Naive B cell (primary cell): ENCODE measurements around the gene ZMYM1. TPM values are rescaled to one million over a fixed set of nuclear protein-coding genes. Genes with fewer than 3 reads are reported as not detected.
"Not testable (repeated sequence)": the region's sequence is repeated elsewhere in the genome, so short reads cannot be mapped to it uniquely, and the experiment has no call there.

Experiments used
- ATAC-seq, 2 donors: fragments of 150-1000 bp; cut with Tn5 transposase; 2 replicates each; pipeline ENCODE4 v1.10.0; 2021; ENCODE audit warnings: low read depth in 2 of 2, mild to moderate bottlenecking in 2 of 2, moderate library complexity in 2 of 2
- DNase-seq: peaks from one replicate; pipeline ENCODE4 v3.0.0; 2022
- H3K27ac Mint-ChIP-seq, 6 donors: one replicate each; pipeline ENCODE4 v1.8.0; 2020 to 2022; ENCODE audit warnings: mild to moderate bottlenecking in 6 of 6, mixed read lengths in 6 of 6, moderate library complexity in 5 of 6, inconsistent platforms in 2 of 6
- H3K27me3 Mint-ChIP-seq, 3 donors: one replicate each; pipeline ENCODE4 v1.8.0; 2021 to 2022; ENCODE audit warnings: mixed read lengths in 3 of 3, mild to moderate bottlenecking in 1 of 3
- H3K36me3 Mint-ChIP-seq, 2 donors: one replicate each; pipeline ENCODE4 v1.8.0; 2020 to 2022; ENCODE audit warnings: mixed read lengths in 2 of 2, inconsistent platforms in 1 of 2, mild to moderate bottlenecking in 1 of 2
- H3K4me1 Mint-ChIP-seq, 3 donors: one replicate each; pipeline ENCODE4 v1.8.0; 2020 to 2022; ENCODE audit warnings: mixed read lengths in 3 of 3, inconsistent platforms in 1 of 3, mild to moderate bottlenecking in 1 of 3, moderate library complexity in 1 of 3
- H3K4me3 Mint-ChIP-seq, 8 donors: one replicate each; pipeline ENCODE4 v1.8.0; 2020 to 2022; ENCODE audit warnings: mild to moderate bottlenecking in 8 of 8, mixed read lengths in 8 of 8, moderate library complexity in 8 of 8, inconsistent platforms in 2 of 8
- H3K9me3 Mint-ChIP-seq, 7 donors: one replicate each; pipeline ENCODE4 v1.8.0; 2020 to 2022; ENCODE audit warnings: mixed read lengths in 7 of 7, mild to moderate bottlenecking in 5 of 7, inconsistent platforms in 2 of 7, moderate library complexity in 1 of 7
- polyA plus RNA-seq, 6 donors: library from polyadenylated mRNA; unstranded; fragments of 300-500 nt; fragmentation: Illumina TruSeq; gene quantifications; one replicate each; pipeline ENCODE4 v1.2.3, GENCODE V29; 2021; ENCODE audit warnings: low read depth in 6 of 6

Gene ZMYM1
- polyA plus RNA-seq, 6 donors from 2014 or later = 10.7 to 15.7 (median 13.4) TPM

- Mint-ChIP-seq H3K27ac (peak overlapping the region in 2 of 6 donors; percentile 9 to 54), H3K27me3 (no peaks in the 10 kb centered on the region), H3K36me3 (peaks cover 8% of the 10 kb centered on the region in 2 donors), H3K4me1 (peaks cover 8 to 22% (median 10%) of the 10 kb centered on the region in 3 donors), H3K4me3 (peak overlapping the region in 1 of 8 donors; percentile 47), H3K9me3 (peaks cover 0 to 2% (median 0%) of the 10 kb centered on the region in 7 donors)
- ATAC-seq (no peak), DNase-seq (no peak)
These were observed 6.2 kb downstream of the ZMYM1 start for GRCh38 chr1:35085421-35085820.

GRCh38 chr1:35097224-35097623 lies 18.0 kb downstream of the ZMYM1 start:
- no peak overlapping the region for H3K4me3 Mint-ChIP-seq
- no peaks in the 10 kb centered on the region for H3K9me3 Mint-ChIP-seq
- peaks cover 0 to 5% of the 10 kb centered on the region in 2 donors for H3K36me3 Mint-ChIP-seq
- H3K4me1 Mint-ChIP-seq = peaks cover 0 to 5% (median 4%) of the 10 kb centered on the region in 3 donors
- no peaks in the 10 kb centered on the region for H3K27me3 Mint-ChIP-seq
- DNase-seq (no peak), ATAC-seq (no peak)
- peak overlapping the region in 1 of 6 donors; percentile 90 for H3K27ac Mint-ChIP-seq

GRCh38 chr1:35111106-35111505 lies 31.9 kb downstream of the ZMYM1 start:
- no peaks in the 10 kb centered on the region for H3K4me1 Mint-ChIP-seq
- peaks cover 10 to 15% of the 10 kb centered on the region in 2 donors for H3K36me3 Mint-ChIP-seq
- H3K27ac Mint-ChIP-seq = peak overlapping the region in 1 of 6 donors; percentile 21
- H3K27me3 Mint-ChIP-seq = no peaks in the 10 kb centered on the region
- H3K9me3 Mint-ChIP-seq = no peaks in the 10 kb centered on the region
- DNase-seq (no peak), ATAC-seq (no peak)
- H3K4me3 Mint-ChIP-seq = no peak overlapping the region

- no peaks in the 10 kb centered on the region for H3K9me3 Mint-ChIP-seq
- no peak overlapping the region for H3K27ac Mint-ChIP-seq
- DNase-seq (no peak), ATAC-seq (no peak)
- H3K27me3 Mint-ChIP-seq = no peaks in the 10 kb centered on the region
- no peak overlapping the region for H3K4me3 Mint-ChIP-seq
- H3K4me1 Mint-ChIP-seq = no peaks in the 10 kb centered on the region
- H3K36me3 Mint-ChIP-seq = peaks cover 10 to 15% of the 10 kb centered on the region in 2 donors
These were observed 33.5 kb downstream of the ZMYM1 start for GRCh38 chr1:35112668-35113067.

GRCh38 chr1:35115459-35116383 lies 36.5 kb downstream of the ZMYM1 start:
- Mint-ChIP-seq H3K27me3 (no peaks in the 10 kb centered on the region), H3K9me3 (no peaks in the 10 kb centered on the region), H3K4me3 (no peak overlapping the region), H3K4me1 (peaks cover 6 to 13% (median 7%) of the 10 kb centered on the region in 3 donors), H3K36me3 (peaks cover 10 to 15% of the 10 kb centered on the region in 2 donors), H3K27ac (no peak overlapping the region)
- no peak for DNase-seq
- ATAC-seq = no peak

GRCh38 chr1:35120458-35121133 lies 41.4 kb downstream of the ZMYM1 start:
- H3K9me3 Mint-ChIP-seq = peaks cover 3 to 9% (median 5%) of the 10 kb centered on the region in 7 donors
- DNase-seq (peak; percentile 5), ATAC-seq (peak; percentile 39 to 55)
- H3K4me1 Mint-ChIP-seq = peaks cover 6 to 15% (median 11%) of the 10 kb centered on the region in 3 donors
- peaks cover 0 to 2% of the 10 kb centered on the region in 2 donors for H3K36me3 Mint-ChIP-seq
- peak overlapping the region in 2 of 6 donors; percentile 52 to 74 for H3K27ac Mint-ChIP-seq
- peak overlapping the region; percentile 51 to 79 (median 72) for H3K4me3 Mint-ChIP-seq
- H3K27me3 Mint-ChIP-seq = no peaks in the 10 kb centered on the region

GRCh38 chr1:35122311-35122710 lies 43.1 kb downstream of the ZMYM1 start:
- H3K4me1 Mint-ChIP-seq = peaks cover 6 to 15% (median 11%) of the 10 kb centered on the region in 3 donors
- H3K36me3 Mint-ChIP-seq = no peaks in the 10 kb centered on the region
- no peak overlapping the region for H3K27ac Mint-ChIP-seq
- H3K27me3 Mint-ChIP-seq = no peaks in the 10 kb centered on the region
- no peak for DNase-seq
- peak overlapping the region in 2 of 8 donors; percentile 45 to 57 for H3K4me3 Mint-ChIP-seq
- no peak for ATAC-seq
- peaks cover 3 to 22% (median 17%) of the 10 kb centered on the region in 7 donors for H3K9me3 Mint-ChIP-seq

- Mint-ChIP-seq H3K4me1 (peaks cover 0 to 1% (median 0%) of the 10 kb centered on the region in 3 donors), H3K9me3 (peaks cover 3 to 45% (median 24%) of the 10 kb centered on the region in 7 donors)
These were observed 47.4 kb downstream of the ZMYM1 start for GRCh38 chr1:35126546-35126945.

GRCh38 chr1:35129080-35129479 lies 49.9 kb downstream of the ZMYM1 start:
- Mint-ChIP-seq H3K4me3 (no peak overlapping the region), H3K4me1 (no peaks in the 10 kb centered on the region), H3K36me3 (no peaks in the 10 kb centered on the region), H3K27me3 (peaks cover 5 to 9% (median 7%) of the 10 kb centered on the region in 3 donors), H3K27ac (no peak overlapping the region), H3K9me3 (peaks cover 3 to 45% (median 24%) of the 10 kb centered on the region in 7 donors)
- ATAC-seq (no peak), DNase-seq (no peak)

More at GRCh38 chr1:35126546-35126945, 47.4 kb downstream of the ZMYM1 start:
- ATAC-seq (no peak), DNase-seq (no peak)
- Mint-ChIP-seq H3K27ac (no peak overlapping the region), H3K27me3 (peaks cover 5 to 9% (median 7%) of the 10 kb centered on the region in 3 donors), H3K4me3 (no peak overlapping the region), H3K36me3 (no peaks in the 10 kb centered on the region)

GRCh38 chr1:35136780-35137179 lies 57.6 kb downstream of the ZMYM1 start:
- peaks cover 0 to 17% (median 16%) of the 10 kb centered on the region in 3 donors for H3K27me3 Mint-ChIP-seq
- no peaks in the 10 kb centered on the region for H3K36me3 Mint-ChIP-seq
- H3K9me3 Mint-ChIP-seq = peaks cover 0 to 2% (median 0%) of the 10 kb centered on the region in 7 donors
- H3K4me3 Mint-ChIP-seq = peak overlapping the region in 1 of 8 donors; percentile 35
- ATAC-seq = no peak
- no peak overlapping the region for H3K27ac Mint-ChIP-seq
- DNase-seq = no peak
- H3K4me1 Mint-ChIP-seq = no peaks in the 10 kb centered on the region

- H3K9me3 Mint-ChIP-seq, DNase-seq, H3K4me1 Mint-ChIP-seq, H3K27ac Mint-ChIP-seq, ATAC-seq, H3K4me3 Mint-ChIP-seq, H3K36me3 Mint-ChIP-seq: not testable (repeated sequence)
- H3K27me3 Mint-ChIP-seq = peaks cover 0 to 17% (median 16%) of the 10 kb centered on the region in 3 donors
These were observed 58.4 kb downstream of the ZMYM1 start for GRCh38 chr1:35137590-35137989.

- not testable (repeated sequence) for H3K36me3 Mint-ChIP-seq, H3K9me3 Mint-ChIP-seq, H3K4me1 Mint-ChIP-seq, H3K27ac Mint-ChIP-seq, DNase-seq, ATAC-seq, H3K4me3 Mint-ChIP-seq
- peaks cover 0 to 11% (median 1%) of the 10 kb centered on the region in 3 donors for H3K27me3 Mint-ChIP-seq
These were observed 63.1 kb downstream of the ZMYM1 start for GRCh38 chr1:35142294-35142693.

- DNase-seq, H3K36me3 Mint-ChIP-seq, ATAC-seq, H3K9me3 Mint-ChIP-seq, H3K4me1 Mint-ChIP-seq, H3K27ac Mint-ChIP-seq, H3K4me3 Mint-ChIP-seq: not testable (repeated sequence)
- peaks cover 0 to 11% (median 0%) of the 10 kb centered on the region in 3 donors for H3K27me3 Mint-ChIP-seq
These were observed 63.5 kb downstream of the ZMYM1 start for GRCh38 chr1:35142728-35143127.
